Cerebellar nuclear complex (tissue), 1 donor: ENCODE measurements around the gene SLX4IP.

Source experiments
- DNase-seq, 2 experiments: peaks; one replicate each; lab custom pipeline; 2025; lab: John Stamatoyannopoulos, UW

The SLX4IP gene

GRCh38 chr20:10496465-10496864 lies 61.4 kb downstream of the SLX4IP start:
- no peak for DNase-seq

GRCh38 chr20:10497283-10497682 lies 62.2 kb downstream of the SLX4IP start:
- DNase-seq, result no peak

- no peak for DNase-seq
These were observed 62.7 kb downstream of the SLX4IP start for GRCh38 chr20:10497791-10498190.

- no peak for DNase-seq
These were observed 63.1 kb downstream of the SLX4IP start for GRCh38 chr20:10498200-10498599.

- no peak for DNase-seq
These were observed 66.3 kb downstream of the SLX4IP start for GRCh38 chr20:10501402-10501801.

- DNase-seq, result no peak
These were observed 67.0 kb downstream of the SLX4IP start for GRCh38 chr20:10502098-10502526.

GRCh38 chr20:10504608-10504993 lies 69.5 kb downstream of the SLX4IP start:
- DNase-seq, result no peak

GRCh38 chr20:10504994-10505730 lies 70.1 kb downstream of the SLX4IP start:
- no peak for DNase-seq

GRCh38 chr20:10505827-10506226 lies 70.7 kb downstream of the SLX4IP start:
- DNase-seq, result no peak

- DNase-seq, result no peak
These were observed 71.9 kb downstream of the SLX4IP start for GRCh38 chr20:10507052-10507451.

- DNase-seq, result no peak
These were observed 73.0 kb downstream of the SLX4IP start for GRCh38 chr20:10508060-10508459.

GRCh38 chr20:10508468-10509251 lies 73.6 kb downstream of the SLX4IP start:
- no peak for DNase-seq

GRCh38 chr20:10509376-10509775 lies 74.3 kb downstream of the SLX4IP start:
- DNase-seq, result no peak

- DNase-seq, result no peak
These were observed 75.1 kb downstream of the SLX4IP start for GRCh38 chr20:10510216-10510615.

- no peak for DNase-seq
These were observed 76.0 kb downstream of the SLX4IP start for GRCh38 chr20:10511170-10511508.

- no peak for DNase-seq
These were observed 76.6 kb downstream of the SLX4IP start for GRCh38 chr20:10511509-10512251.

- DNase-seq, result no peak
These were observed 78.0 kb downstream of the SLX4IP start for GRCh38 chr20:10513061-10513460.

GRCh38 chr20:10513931-10514575 lies 78.9 kb downstream of the SLX4IP start:
- DNase-seq, result no peak

GRCh38 chr20:10516529-10516928 lies 81.4 kb downstream of the SLX4IP start:
- DNase-seq, result no peak

GRCh38 chr20:10519361-10520046 lies 84.4 kb downstream of the SLX4IP start:
- no peak for DNase-seq

- DNase-seq, result no peak
These were observed 85.4 kb downstream of the SLX4IP start for GRCh38 chr20:10520528-10520927.
